ENCODE data around the gene WHRN. TPM values are rescaled to one million over a fixed set of nuclear protein-coding genes. Genes with fewer than 3 reads are reported as not detected.
A peak's percentile ranks its signal among the peaks of the same experiment; 100 is the strongest.

Gene WHRN
- total RNA-seq, 1 experiment from 2014 or later: 9.4 TPM

DNA sequence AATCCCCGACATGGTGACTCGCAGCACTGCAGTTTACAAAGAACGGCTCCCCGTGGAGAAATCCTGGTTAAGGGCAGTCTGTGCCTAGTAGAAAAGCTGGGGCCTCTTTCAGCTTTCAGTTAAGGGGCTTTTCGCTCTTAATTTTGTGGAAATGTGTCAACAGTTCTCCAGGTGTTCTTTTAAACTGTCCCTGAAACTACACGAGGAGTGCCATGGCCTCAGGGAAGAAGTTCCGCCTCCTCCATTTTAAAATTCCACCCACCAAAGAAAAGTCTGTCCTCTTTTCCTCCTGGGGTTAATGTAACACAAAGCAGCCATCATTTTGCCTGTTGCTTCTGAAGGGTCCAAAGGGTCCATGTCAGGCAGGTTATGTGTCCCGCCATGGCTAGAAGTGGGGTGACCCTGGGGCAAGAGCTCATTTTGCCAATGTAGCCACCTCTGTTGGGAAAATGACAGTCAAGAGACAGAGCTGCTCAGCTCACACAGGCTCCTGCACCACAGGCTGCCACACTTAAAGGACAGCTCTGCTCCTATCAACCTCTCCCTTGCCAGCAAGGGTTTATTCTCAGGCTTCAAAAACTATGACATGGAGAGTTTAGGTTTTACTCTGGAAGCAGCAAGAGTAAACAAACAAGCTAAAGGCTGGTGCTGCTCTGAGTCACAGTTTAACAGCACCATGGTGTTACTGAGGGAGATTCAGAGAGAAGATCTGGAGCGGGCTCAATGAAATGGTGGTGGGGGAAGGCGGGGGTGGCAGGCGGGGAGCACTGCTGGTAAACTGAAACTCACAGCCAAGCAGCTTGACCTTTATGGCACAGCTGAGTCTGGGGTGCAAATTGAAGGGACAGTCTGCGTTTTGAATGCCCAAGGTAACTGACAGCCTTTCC, 3.2 kb downstream of the WHRN start:
- H3K27ac Mint-ChIP-seq (ENCODE audit: low read depth, unreplicated experiment): peak overlapping the region; percentile 92
- no peaks in the 10 kb centered on the region for H3K27me3 Mint-ChIP-seq (ENCODE audit: insufficient read depth, unreplicated experiment)
- BruUV-seq (replicated peaks): no TSS peak
- peaks cover 27% of the 10 kb centered on the region for H3K4me1 Mint-ChIP-seq (ENCODE audit: insufficient read depth, unreplicated experiment)
- H3K36me3 Mint-ChIP-seq (ENCODE audit: insufficient read depth, unreplicated experiment): no peaks in the 10 kb centered on the region
- no peaks in the 10 kb centered on the region for H3K9me3 Mint-ChIP-seq (ENCODE audit: unreplicated experiment)
- ChIA-PET CTCF (interaction anchor here (0.5 to 4.0 kb wide), 12 partner anchors 9 to 151 kb away, joined by 3 to 19 read pairs (median 3); partner anchors contain the start of gene ATP6V1G1), POLR2A (interaction anchor here (0.6 to 9.8 kb wide), 12 partner anchors 16 to 351 kb away, joined by 3 to 110 read pairs (median 5); partner anchors contain the start of genes ATP6V1G1 and TMEM268)
- intact Hi-C loops (cut with micrococcal nuclease): loop anchor here (1.0 kb wide), 1 partner anchor 15 kb away; no protein-coding TSS in a partner anchor
- peak overlapping the region; percentile 85 for H3K4me3 Mint-ChIP-seq (ENCODE audit: unreplicated experiment)
- TF ChIP-seq, protein P1, sequence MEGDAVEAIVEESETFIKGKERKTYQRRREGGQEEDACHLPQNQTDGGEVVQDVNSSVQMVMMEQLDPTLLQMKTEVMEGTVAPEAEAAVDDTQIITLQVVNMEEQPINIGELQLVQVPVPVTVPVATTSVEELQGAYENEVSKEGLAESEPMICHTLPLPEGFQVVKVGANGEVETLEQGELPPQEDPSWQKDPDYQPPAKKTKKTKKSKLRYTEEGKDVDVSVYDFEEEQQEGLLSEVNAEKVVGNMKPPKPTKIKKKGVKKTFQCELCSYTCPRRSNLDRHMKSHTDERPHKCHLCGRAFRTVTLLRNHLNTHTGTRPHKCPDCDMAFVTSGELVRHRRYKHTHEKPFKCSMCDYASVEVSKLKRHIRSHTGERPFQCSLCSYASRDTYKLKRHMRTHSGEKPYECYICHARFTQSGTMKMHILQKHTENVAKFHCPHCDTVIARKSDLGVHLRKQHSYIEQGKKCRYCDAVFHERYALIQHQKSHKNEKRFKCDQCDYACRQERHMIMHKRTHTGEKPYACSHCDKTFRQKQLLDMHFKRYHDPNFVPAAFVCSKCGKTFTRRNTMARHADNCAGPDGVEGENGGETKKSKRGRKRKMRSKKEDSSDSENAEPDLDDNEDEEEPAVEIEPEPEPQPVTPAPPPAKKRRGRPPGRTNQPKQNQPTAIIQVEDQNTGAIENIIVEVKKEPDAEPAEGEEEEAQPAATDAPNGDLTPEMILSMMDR (IDR thresholded peaks at IDR 0.05; ENCODE audit: unreplicated experiment): no peak
- DNase-seq (ENCODE audit: unreplicated experiment): peak; percentile 59

GRCh38 chr9:114500697-114501292, 4.5 kb downstream of the WHRN start:
- ChIA-PET POLR2A (interaction anchor here (0.7 to 9.8 kb wide), 7 partner anchors 15 to 140 kb away, joined by 3 to 110 read pairs (median 5); partner anchors contain the start of genes ATP6V1G1 and TMEM268), CTCF (interaction anchor here (0.7 to 4.0 kb wide), 6 partner anchors 11 to 1093 kb away, joined by 3 to 20 read pairs (median 4); no protein-coding TSS in a partner anchor)
- H3K9me3 Mint-ChIP-seq (ENCODE audit: unreplicated experiment): no peaks in the 10 kb centered on the region
- no TSS peak for BruUV-seq (replicated peaks)
- H3K4me3 Mint-ChIP-seq (ENCODE audit: unreplicated experiment): no peak overlapping the region
- intact Hi-C loops (cut with micrococcal nuclease): no loop called here
- TF ChIP-seq, protein P1 (IDR thresholded peaks at IDR 0.05; ENCODE audit: unreplicated experiment): no peak
- no peak for DNase-seq (ENCODE audit: unreplicated experiment)
- H3K4me1 Mint-ChIP-seq (ENCODE audit: insufficient read depth, unreplicated experiment): peaks cover 27% of the 10 kb centered on the region
- no peaks in the 10 kb centered on the region for H3K36me3 Mint-ChIP-seq (ENCODE audit: insufficient read depth, unreplicated experiment)
- H3K27ac Mint-ChIP-seq (ENCODE audit: low read depth, unreplicated experiment): no peak overlapping the region
- H3K27me3 Mint-ChIP-seq (ENCODE audit: insufficient read depth, unreplicated experiment): no peaks in the 10 kb centered on the region

DNA sequence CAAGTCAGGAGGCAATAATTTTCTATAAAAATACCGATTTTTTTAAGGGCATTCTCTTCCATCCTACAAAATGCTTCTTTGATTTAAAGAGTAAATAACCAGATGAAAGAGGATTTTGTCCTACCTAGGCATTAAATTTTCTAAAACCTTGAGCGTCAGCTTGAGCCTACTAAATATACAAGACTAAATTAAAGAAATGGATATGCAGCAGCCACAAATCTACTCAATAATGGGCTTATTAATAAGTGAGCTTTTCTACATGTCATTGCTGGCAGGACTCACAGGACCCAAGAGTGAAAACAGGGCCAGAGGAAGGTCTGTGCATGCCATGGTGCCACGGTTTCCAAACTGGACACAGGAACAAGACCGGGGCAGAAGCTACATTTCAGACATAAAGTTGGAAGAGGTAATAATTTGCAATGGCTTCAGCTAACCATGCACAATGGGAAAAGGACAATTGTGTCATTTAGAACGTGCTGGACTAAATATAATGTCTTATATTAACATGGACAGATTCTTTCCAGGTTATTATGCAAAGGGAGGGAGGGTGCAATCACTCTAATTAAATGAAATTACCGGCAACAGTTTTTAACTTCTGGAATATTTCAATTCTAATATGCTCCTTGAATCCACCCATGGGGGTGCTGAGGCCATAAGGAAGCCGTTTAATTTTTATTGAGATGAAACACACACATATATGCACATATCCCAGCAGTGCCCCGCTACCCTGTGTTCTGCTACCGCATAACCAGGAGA, 5.2 kb downstream of the WHRN start:
- TF ChIP-seq, protein P1 (IDR thresholded peaks at IDR 0.05; ENCODE audit: unreplicated experiment): no peak
- intact Hi-C loops (cut with micrococcal nuclease): no loop called here
- CTCF ChIA-PET: interaction anchor here (0.6 to 4.0 kb wide), 6 partner anchors 8 to 153 kb away, joined by 3 to 20 read pairs (median 4); no protein-coding TSS in a partner anchor

More for the DNA sequence above, 5.2 kb downstream of the WHRN start:
- H3K36me3 Mint-ChIP-seq (ENCODE audit: insufficient read depth, unreplicated experiment): no peaks in the 10 kb centered on the region
- DNase-seq (ENCODE audit: unreplicated experiment): no peak
- H3K4me1 Mint-ChIP-seq (ENCODE audit: insufficient read depth, unreplicated experiment): peaks cover 27% of the 10 kb centered on the region
- POLR2A ChIA-PET: interaction anchor here (1.0 to 9.8 kb wide), 4 partner anchors 14 to 88 kb away, joined by 6 to 110 read pairs (median 22); partner anchors contain the start of gene ATP6V1G1
- BruUV-seq (replicated peaks): no TSS peak
- no peaks in the 10 kb centered on the region for H3K27me3 Mint-ChIP-seq (ENCODE audit: insufficient read depth, unreplicated experiment)
- no peak overlapping the region for H3K4me3 Mint-ChIP-seq (ENCODE audit: unreplicated experiment)
- no peaks in the 10 kb centered on the region for H3K9me3 Mint-ChIP-seq (ENCODE audit: unreplicated experiment)
- H3K27ac Mint-ChIP-seq (ENCODE audit: low read depth, unreplicated experiment): no peak overlapping the region

All from MCF 10A (cell line).